GM10248 (cell line): ENCODE data around the gene ELMO3.
A peak's percentile ranks its signal among the peaks of the same experiment; 100 is the strongest.

Experiments
- CTCF ChIA-PET: fragments of 300-600 bp; sonication (Branson Sonifier 250); formaldehyde crosslinking; extraction: SDS; loops from one replicate; lab custom pipeline; 2021; ENCODE audit warnings: antibody characterized with exemption; lab: Yijun Ruan, JAX
- POLR2A ChIA-PET: fragments of 350-650 bp; sonication (Branson Sonifier 250); formaldehyde crosslinking; extraction: SDS; loops from one replicate; lab custom pipeline; 2020; ENCODE audit warnings: antibody characterized with exemption; lab: Yijun Ruan, JAX
- DNase-seq: peaks from one replicate; pipeline ENCODE4 v3.0.0; 2012; ENCODE audit errors: extremely low spot score
- CTCF ChIP-seq: IDR thresholded peaks from 2 replicates; pipeline ENCODE4 v1.5.1; 2012; ENCODE audit warnings: mild to moderate bottlenecking, low read depth; ENCODE audit errors: extremely low read depth, missing control alignments, control extremely low read depth

The ELMO3 gene

GRCh38 chr16:67236563-67237395 is 37.8 kb downstream of the ELMO3 start:
- DNase-seq: peak; percentile 79
- no peak for TF ChIP-seq CTCF
- ChIA-PET POLR2A (interaction anchor here (1.0 to 1.5 kb wide), 2 partner anchors 10 to 11 kb away, joined by 5 to 9 read pairs; partner anchors contain the start of genes FHOD1 and TMEM208), CTCF (interaction anchor here (2.4 to 4.9 kb wide), 2 partner anchors 9 kb away, joined by 14 to 32 read pairs; partner anchors contain the start of genes FHOD1 and TMEM208)

GRCh38 chr16:67237396-67238277 is 38.7 kb downstream of the ELMO3 start:
- CTCF ChIA-PET: interaction anchor here (1.0 to 2.4 kb wide), 4 partner anchors 9 to 277 kb away, joined by 3 to 14 read pairs (median 7); partner anchors contain the start of genes CES3, FHOD1, TMEM208 and ZDHHC1
- no peak for DNase-seq
- POLR2A ChIA-PET: interaction anchor here (0.7 to 1.5 kb wide), 2 partner anchors 11 kb away, joined by 3 to 9 read pairs; partner anchors contain the start of gene TMEM208
- no peak for TF ChIP-seq CTCF

- no peak for TF ChIP-seq CTCF
- ChIA-PET CTCF (interaction anchor here (1.0 to 2.4 kb wide), 5 partner anchors 8 to 277 kb away, joined by 3 to 14 read pairs (median 3); partner anchors contain the start of genes CES3, FHOD1, TMEM208 and ZDHHC1), POLR2A (interaction anchor here (0.7 kb wide), 1 partner anchor 11 kb away, joined by 3 read pairs; the partner anchor contains the start of gene TMEM208)
- no peak for DNase-seq
Measured at GRCh38 chr16:67238278-67238575, 39.3 kb downstream of the ELMO3 start.

GRCh38 chr16:67238806-67239470 is 40.0 kb downstream of the ELMO3 start:
- no peak for DNase-seq
- TF ChIP-seq CTCF: no peak
- POLR2A ChIA-PET: interaction anchor here (0.7 to 0.9 kb wide), 2 partner anchors 8 to 12 kb away, joined by 3 to 5 read pairs; partner anchors contain the start of genes FHOD1 and TMEM208
- CTCF ChIA-PET: interaction anchor here (0.7 to 2.4 kb wide), 7 partner anchors 8 to 278 kb away, joined by 3 to 14 read pairs (median 3); partner anchors contain the start of genes CES3, FHOD1, TMEM208 and ZDHHC1

GRCh38 chr16:67240506-67240905 is 41.6 kb downstream of the ELMO3 start:
- POLR2A ChIA-PET: no interaction called here
- no peak for TF ChIP-seq CTCF
- CTCF ChIA-PET: interaction anchor here (1.7 to 2.9 kb wide), 2 partner anchors 13 to 55 kb away, joined by 6 to 11 read pairs; partner anchors contain the start of gene TMEM208
- no peak for DNase-seq
